ENCODE results near the gene GRIN3B. TPM values are rescaled to one million over a fixed set of nuclear protein-coding genes. Genes with fewer than 3 reads are reported as not detected.

Gene GRIN3B
- total and polyA plus RNA-seq, 9 of the 15 experiments (the other 6 are each of a cell fraction or from before 2014, with no cell fraction given): 0.06 to 0.95 (median 0.19) TPM; not detected in 6

- TF ChIP-seq, protein P1, sequence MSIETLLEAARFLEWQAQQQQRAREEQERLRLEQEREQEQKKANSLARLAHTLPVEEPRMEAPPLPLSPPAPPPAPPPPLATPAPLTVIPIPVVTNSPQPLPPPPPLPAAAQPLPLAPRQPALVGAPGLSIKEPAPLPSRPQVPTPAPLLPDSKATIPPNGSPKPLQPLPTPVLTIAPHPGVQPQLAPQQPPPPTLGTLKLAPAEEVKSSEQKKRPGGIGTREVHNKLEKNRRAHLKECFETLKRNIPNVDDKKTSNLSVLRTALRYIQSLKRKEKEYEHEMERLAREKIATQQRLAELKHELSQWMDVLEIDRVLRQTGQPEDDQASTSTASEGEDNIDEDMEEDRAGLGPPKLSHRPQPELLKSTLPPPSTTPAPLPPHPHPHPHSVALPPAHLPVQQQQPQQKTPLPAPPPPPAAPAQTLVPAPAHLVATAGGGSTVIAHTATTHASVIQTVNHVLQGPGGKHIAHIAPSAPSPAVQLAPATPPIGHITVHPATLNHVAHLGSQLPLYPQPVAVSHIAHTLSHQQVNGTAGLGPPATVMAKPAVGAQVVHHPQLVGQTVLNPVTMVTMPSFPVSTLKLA (conservative IDR thresholded peaks at IDR 0.05): 0 out of 4 replicates have a peak, but pooled peaks of 1 of the 2 experiments have one; percentile 24
- TF ChIP-seq GATAD2B (IDR thresholded peaks at IDR 0.05; ENCODE audit: borderline replicate concordance): peak; percentile 98
- no peak for TF ChIP-seq MCM2 (IDR thresholded peaks at IDR 0.05; ENCODE audit: low read depth)
- peak; percentile 45; the same call in 1 of the 2 replicates for TF ChIP-seq TARDBP (IDR thresholded peaks at IDR 0.05)
- TF ChIP-seq NFIX (CRISPR knock-in tag; IDR thresholded peaks at IDR 0.05; ENCODE audit: low read depth): no peak
- TF ChIP-seq, protein P2, sequence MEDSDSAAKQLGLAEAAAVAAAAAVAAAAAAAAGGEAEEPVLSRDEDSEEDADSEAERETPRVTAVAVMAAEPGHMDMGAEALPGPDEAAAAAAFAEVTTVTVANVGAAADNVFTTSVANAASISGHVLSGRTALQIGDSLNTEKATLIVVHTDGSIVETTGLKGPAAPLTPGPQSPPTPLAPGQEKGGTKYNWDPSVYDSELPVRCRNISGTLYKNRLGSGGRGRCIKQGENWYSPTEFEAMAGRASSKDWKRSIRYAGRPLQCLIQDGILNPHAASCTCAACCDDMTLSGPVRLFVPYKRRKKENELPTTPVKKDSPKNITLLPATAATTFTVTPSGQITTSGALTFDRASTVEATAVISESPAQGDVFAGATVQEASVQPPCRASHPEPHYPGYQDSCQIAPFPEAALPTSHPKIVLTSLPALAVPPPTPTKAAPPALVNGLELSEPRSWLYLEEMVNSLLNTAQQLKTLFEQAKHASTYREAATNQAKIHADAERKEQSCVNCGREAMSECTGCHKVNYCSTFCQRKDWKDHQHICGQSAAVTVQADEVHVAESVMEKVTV (CRISPR knock-in tag; IDR thresholded peaks at IDR 0.05): peak; percentile 80
- TF ChIP-seq ZKSCAN1 (IDR thresholded peaks at IDR 0.05; ENCODE audit: low read depth, low read length): 0 out of 2 replicates have a peak, but pooled peaks have one; percentile 37
- TF ChIP-seq, protein P3, sequence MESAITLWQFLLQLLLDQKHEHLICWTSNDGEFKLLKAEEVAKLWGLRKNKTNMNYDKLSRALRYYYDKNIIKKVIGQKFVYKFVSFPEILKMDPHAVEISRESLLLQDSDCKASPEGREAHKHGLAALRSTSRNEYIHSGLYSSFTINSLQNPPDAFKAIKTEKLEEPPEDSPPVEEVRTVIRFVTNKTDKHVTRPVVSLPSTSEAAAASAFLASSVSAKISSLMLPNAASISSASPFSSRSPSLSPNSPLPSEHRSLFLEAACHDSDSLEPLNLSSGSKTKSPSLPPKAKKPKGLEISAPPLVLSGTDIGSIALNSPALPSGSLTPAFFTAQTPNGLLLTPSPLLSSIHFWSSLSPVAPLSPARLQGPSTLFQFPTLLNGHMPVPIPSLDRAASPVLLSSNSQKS (CRISPR knock-in tag; IDR thresholded peaks at IDR 0.05): no peak
- TF ChIP-seq ZNF24 (IDR thresholded peaks at IDR 0.05): 0 out of 2 replicates have a peak, but pooled peaks have one; percentile 27
- peak; percentile 59; the same call in 1 of the 2 replicates for TF ChIP-seq KLF1 (tag; IDR thresholded peaks at IDR 0.05)
- TF ChIP-seq CTBP1 (IDR thresholded peaks at IDR 0.05; ENCODE audit: borderline replicate concordance): peak; percentile 91
- TF ChIP-seq RBFOX2 (IDR thresholded peaks at IDR 0.05; ENCODE audit: low read depth, low read length): peak; percentile 74
- TF ChIP-seq ZFX (CRISPR knock-in tag; IDR thresholded peaks at IDR 0.05): 0 out of 2 replicates have a peak, but pooled peaks have one; percentile 30
- TF ChIP-seq STAG1 (CRISPR knock-in tag; IDR thresholded peaks at IDR 0.05; ENCODE audit: borderline replicate concordance): peak; percentile 88
- peak; percentile 26 for TF ChIP-seq RBBP5 (IDR thresholded peaks at IDR 0.05; ENCODE audit: borderline replicate concordance, insufficient read depth, low read length, poor library complexity, severe bottlenecking)
- TF ChIP-seq EP400 (IDR thresholded peaks at IDR 0.05): 0 out of 2 replicates have a peak, but pooled peaks have one; percentile 19
- peak; percentile 97 for TF ChIP-seq RB1 (IDR thresholded peaks at IDR 0.05; ENCODE audit: low read depth)
- TF ChIP-seq THAP12 (CRISPR knock-in tag; IDR thresholded peaks at IDR 0.05): peak; percentile 33; the same call in 1 of the 2 replicates
- TF ChIP-seq, protein P4, sequence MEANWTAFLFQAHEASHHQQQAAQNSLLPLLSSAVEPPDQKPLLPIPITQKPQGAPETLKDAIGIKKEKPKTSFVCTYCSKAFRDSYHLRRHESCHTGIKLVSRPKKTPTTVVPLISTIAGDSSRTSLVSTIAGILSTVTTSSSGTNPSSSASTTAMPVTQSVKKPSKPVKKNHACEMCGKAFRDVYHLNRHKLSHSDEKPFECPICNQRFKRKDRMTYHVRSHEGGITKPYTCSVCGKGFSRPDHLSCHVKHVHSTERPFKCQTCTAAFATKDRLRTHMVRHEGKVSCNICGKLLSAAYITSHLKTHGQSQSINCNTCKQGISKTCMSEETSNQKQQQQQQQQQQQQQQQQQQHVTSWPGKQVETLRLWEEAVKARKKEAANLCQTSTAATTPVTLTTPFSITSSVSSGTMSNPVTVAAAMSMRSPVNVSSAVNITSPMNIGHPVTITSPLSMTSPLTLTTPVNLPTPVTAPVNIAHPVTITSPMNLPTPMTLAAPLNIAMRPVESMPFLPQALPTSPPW (CRISPR knock-in tag; IDR thresholded peaks at IDR 0.05): peak; percentile 89
- TF ChIP-seq PYGO2 (tag; IDR thresholded peaks at IDR 0.05): no peak
Observed at GRCh38 chr19:982567-983170, 17.6 kb upstream of the GRIN3B start (continued).

Measured in K562 (cell line).